OCI-LY3 (cell line): ENCODE measurements around the gene TAX1BP1.

Experiments
- CTCF ChIP-seq: fragments of 200-600, 300-600 bp; sonication (generic); IDR thresholded peaks from 2 replicates; pipeline ENCODE4 v1.5.1; 2014; ENCODE audit warnings: antibody characterized with exemption, low read length, low read depth
- EZH2phosphoT487 ChIP-seq: fragments of 200-600 bp; shearing (Covaris generic); IDR thresholded peaks from 2 replicates; pipeline ENCODE4 v1.6.1; 2018; ENCODE audit warnings: antibody characterized with exemption, mixed run types, low read depth

DNA sequence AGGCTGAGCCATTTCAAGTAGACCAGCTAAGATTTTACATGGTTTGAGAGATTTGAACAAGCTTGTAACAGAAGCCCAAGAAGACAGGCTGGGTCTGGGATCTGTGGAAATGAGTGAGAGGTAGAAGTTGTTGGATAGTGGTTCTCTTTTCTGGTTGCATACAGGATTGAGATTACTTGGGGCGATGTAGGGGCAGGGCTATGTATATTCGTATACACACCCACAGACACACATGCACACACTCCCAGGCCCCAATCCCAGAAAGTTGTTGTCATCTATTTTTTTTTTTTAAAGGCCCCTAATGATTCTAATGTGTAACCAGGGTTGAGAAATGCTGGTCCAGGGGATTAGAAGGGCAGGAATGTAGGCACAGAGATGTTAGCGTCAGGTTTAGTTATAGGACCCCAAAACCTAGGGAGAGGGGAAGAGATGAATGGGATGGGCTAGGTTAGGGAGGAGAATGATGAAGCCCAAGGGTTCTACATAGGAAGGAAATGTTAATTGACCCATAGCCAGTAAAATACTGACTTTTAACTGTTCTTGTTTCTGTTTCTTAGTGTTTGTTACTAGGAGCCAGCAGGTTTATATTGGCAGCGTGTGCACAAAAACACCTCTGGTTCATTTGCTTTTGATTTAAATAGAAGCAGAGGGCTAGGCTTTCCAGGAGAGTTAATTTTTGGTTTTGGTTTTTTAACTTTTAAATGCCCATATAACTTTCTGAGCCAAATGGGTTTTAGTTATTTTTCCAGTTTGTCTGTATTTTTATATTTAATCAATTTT lies 7.8 kb downstream of the TAX1BP1 start:
- no peak for TF ChIP-seq CTCF
- no peak for TF ChIP-seq EZH2phosphoT487
